GM19328 (cell line): ENCODE measurements around the gene ISCU.

Experiments
- ATAC-seq: cut with Tn5 transposase; IDR thresholded peaks from one replicate; pipeline ENCODE4 v1.9.1; 2021; ENCODE audit warnings: mild to moderate bottlenecking, moderate library complexity; ENCODE audit not compliant: unreplicated experiment

Gene ISCU

GRCh38 chr12:108562348-108563135 lies at the start of gene ISCU:
Gene ISCU (plus strand): TSS chr12:108562596. CDS start chr12:108562623, 27 bp downstream.
- peak; percentile 63 for ATAC-seq

GRCh38 chr12:108514468-108514972 lies 47.9 kb upstream of the ISCU start:
- ATAC-seq: peak; percentile 7

- peak; percentile 78 for ATAC-seq
These were observed 47.2 kb upstream of the ISCU start, which contains the start of gene FICD for GRCh38 chr12:108514973-108515814. Gene FICD (plus strand): TSS chr12:108515277. CDS start chr12:108516973, 1,696 bp downstream.

GRCh38 chr12:108515916-108516315 lies 46.5 kb upstream of the ISCU start:
- ATAC-seq: no peak

- ATAC-seq: no peak
These were observed 45.7 kb upstream of the ISCU start for GRCh38 chr12:108516511-108517275.

- ATAC-seq: no peak
These were observed 44.9 kb upstream of the ISCU start for GRCh38 chr12:108517288-108518100.

- no peak for ATAC-seq
These were observed 44.2 kb upstream of the ISCU start for GRCh38 chr12:108518101-108518715.

GRCh38 chr12:108518716-108519496 lies 43.5 kb upstream of the ISCU start:
- no peak for ATAC-seq

- no peak for ATAC-seq
These were observed 42.8 kb upstream of the ISCU start for GRCh38 chr12:108519558-108519957.

- no peak for ATAC-seq
These were observed 39.0 kb upstream of the ISCU start for GRCh38 chr12:108523365-108523764.

- no peak for ATAC-seq
These were observed 36.7 kb upstream of the ISCU start for GRCh38 chr12:108525681-108526080.

GRCh38 chr12:108526482-108527165 lies 35.8 kb upstream of the ISCU start:
- ATAC-seq: no peak

GRCh38 chr12:108527166-108527496 lies 35.3 kb upstream of the ISCU start:
- no peak for ATAC-seq

GRCh38 chr12:108530161-108530560 lies 32.2 kb upstream of the ISCU start:
- ATAC-seq: no peak

- no peak for ATAC-seq
These were observed 30.2 kb upstream of the ISCU start for GRCh38 chr12:108531929-108532848.

- no peak for ATAC-seq
These were observed 24.2 kb upstream of the ISCU start for GRCh38 chr12:108538146-108538545.

- no peak for ATAC-seq
These were observed 23.7 kb upstream of the ISCU start for GRCh38 chr12:108538616-108539195.
